ENCODE data around the gene FBXW7.

Gene FBXW7

GRCh38 chr4:152273343-152273742, 262.5 kb downstream of the FBXW7 start:
- DNase-seq, result no peak

Data from activated CD4-positive, alpha-beta T cell treated with anti-CD3 and anti-CD28 coated beads for 1 hour (primary cell).